Measurements from ENCODE around the gene SHQ1. TPM values are rescaled to one million over a fixed set of nuclear protein-coding genes. Genes with fewer than 3 reads are reported as not detected.

SHQ1 gene
- 10 to 100 TPM; 39.2 to 52.1 (median 44.4) TPM for total RNA-seq

- Mint-ChIP-seq H3K27me3 (ENCODE audit: low read depth) (no peaks in the 10 kb centered on the region), H3K36me3 (ENCODE audit: insufficient read depth) (peaks cover 7% of the 10 kb centered on the region), H3K4me1 (ENCODE audit: low read depth) (peaks cover 51% of the 10 kb centered on the region), H3K9me3 (no peaks in the 10 kb centered on the region), H3K4me3 (peak within 1 kb of the TSS; percentile 93)
- peak; percentile 94 for DNase-seq
- ATAC-seq: peak; percentile 88 to 89
Observed at GRCh38 chr3:72847751-72848702, at the start of gene SHQ1. Gene SHQ1, minus strand, starts transcription at chr3:72848445. Its CDS starts 105 bp downstream, at chr3:72848340.

DNA sequence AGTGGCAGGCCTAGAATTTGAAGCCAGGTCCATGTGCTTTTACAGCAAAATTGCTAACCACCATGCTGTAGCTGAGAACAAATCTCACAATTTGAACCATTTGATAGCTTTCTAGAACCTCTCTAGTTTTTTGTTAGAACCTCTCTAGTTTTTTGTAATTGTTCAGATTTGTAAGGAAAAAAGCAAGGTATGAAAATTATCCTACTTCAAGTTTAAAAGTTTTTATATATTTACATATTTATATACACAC is 49.4 kb upstream of the SHQ1 start:
- Mint-ChIP-seq H3K36me3 (ENCODE audit: insufficient read depth) (no peaks in the 10 kb centered on the region), H3K4me1 (ENCODE audit: low read depth) (no peaks in the 10 kb centered on the region)

DNA sequence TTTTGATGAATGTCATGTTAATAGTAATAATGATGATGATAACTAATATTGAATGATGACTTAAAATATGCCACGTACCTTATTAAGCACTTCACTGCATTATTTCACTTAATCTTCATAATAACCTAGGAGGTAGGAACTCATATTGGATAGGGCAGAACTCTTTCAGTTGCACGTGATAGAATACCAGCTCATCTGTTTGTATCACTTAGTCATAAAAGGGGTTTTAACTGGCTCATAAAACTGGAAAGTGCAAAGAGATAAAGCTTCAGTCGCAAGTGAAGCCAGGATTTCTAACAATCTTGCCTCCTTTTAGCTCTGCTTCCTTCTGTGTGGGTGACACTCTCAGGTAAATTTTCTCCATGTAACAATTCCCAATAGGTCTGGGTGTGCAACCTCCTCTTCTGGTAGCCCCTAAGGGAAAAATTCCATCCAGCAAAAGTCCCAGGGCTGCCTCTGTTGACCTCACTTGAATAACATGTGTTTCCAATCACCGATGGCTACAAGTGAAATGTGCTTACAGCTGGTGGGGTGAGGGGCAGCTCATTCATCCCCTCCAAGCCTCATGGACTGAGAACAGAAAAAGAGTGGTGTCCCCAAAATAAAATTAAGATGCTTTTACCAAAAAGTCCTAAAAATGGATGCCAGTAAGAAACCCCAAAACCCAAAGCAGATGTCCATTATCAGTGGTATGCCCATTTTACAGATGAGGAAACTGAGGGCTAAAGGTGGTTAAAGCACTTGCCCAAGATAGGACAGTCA is 48.9 kb upstream of the SHQ1 start:
- DNase-seq (no peak), ATAC-seq (no peak)
- no peaks in the 10 kb centered on the region for H3K36me3 Mint-ChIP-seq (ENCODE audit: insufficient read depth)
- peaks cover 31% of the 10 kb centered on the region for H3K27me3 Mint-ChIP-seq (ENCODE audit: low read depth)
- no peaks in the 10 kb centered on the region for H3K4me1 Mint-ChIP-seq (ENCODE audit: low read depth)
- H3K4me3 Mint-ChIP-seq: no peak overlapping the region
- H3K9me3 Mint-ChIP-seq: no peaks in the 10 kb centered on the region

More for the DNA sequence above, 49.4 kb upstream of the SHQ1 start:
- DNase-seq: no peak
- ATAC-seq: no peak
- H3K27me3 Mint-ChIP-seq (ENCODE audit: low read depth): peaks cover 26% of the 10 kb centered on the region
- H3K4me3 Mint-ChIP-seq: no peak overlapping the region
- H3K9me3 Mint-ChIP-seq: no peaks in the 10 kb centered on the region

DNA sequence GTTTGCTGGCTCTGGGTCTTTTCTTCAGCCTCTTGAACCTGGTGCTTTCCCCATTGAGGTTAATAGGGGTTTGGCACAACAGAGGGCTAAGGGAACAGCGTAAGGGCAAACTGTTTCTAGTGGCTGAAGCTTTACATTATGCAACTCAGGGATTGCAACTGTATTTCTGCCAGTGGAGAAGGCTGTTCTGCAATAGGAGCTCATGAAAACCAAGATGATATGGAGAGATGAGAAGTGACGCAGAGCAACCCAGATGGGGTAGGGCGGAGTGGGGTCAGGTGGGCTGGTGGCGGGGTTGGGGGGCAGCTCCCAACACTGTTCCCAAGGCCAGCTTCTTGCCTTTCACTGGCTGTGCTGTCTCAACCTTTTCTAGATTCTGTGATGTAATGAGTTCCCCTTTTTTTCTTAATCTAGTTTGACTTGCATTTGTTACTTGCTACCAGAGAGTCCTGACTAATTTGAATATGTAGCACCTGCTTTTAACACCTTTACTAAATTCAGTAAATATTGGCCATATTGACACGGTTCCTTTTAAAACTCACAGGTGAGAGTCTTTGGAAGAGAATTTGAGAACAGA is 46.8 kb upstream of the SHQ1 start:
- H3K4me1 Mint-ChIP-seq (ENCODE audit: low read depth): no peaks in the 10 kb centered on the region
- peaks cover 50% of the 10 kb centered on the region for H3K27me3 Mint-ChIP-seq (ENCODE audit: low read depth)
- no peak overlapping the region for H3K4me3 Mint-ChIP-seq
- H3K36me3 Mint-ChIP-seq (ENCODE audit: insufficient read depth): no peaks in the 10 kb centered on the region
- DNase-seq (no peak), ATAC-seq (no peak)
- H3K9me3 Mint-ChIP-seq: no peaks in the 10 kb centered on the region

- no peak for ATAC-seq
- Mint-ChIP-seq H3K4me3 (no peak overlapping the region), H3K36me3 (ENCODE audit: insufficient read depth) (no peaks in the 10 kb centered on the region), H3K4me1 (ENCODE audit: low read depth) (no peaks in the 10 kb centered on the region), H3K9me3 (no peaks in the 10 kb centered on the region), H3K27me3 (ENCODE audit: low read depth) (peaks cover 59% of the 10 kb centered on the region)
- DNase-seq: no peak
Observed at GRCh38 chr3:72892870-72893269, 44.6 kb upstream of the SHQ1 start.

DNA sequence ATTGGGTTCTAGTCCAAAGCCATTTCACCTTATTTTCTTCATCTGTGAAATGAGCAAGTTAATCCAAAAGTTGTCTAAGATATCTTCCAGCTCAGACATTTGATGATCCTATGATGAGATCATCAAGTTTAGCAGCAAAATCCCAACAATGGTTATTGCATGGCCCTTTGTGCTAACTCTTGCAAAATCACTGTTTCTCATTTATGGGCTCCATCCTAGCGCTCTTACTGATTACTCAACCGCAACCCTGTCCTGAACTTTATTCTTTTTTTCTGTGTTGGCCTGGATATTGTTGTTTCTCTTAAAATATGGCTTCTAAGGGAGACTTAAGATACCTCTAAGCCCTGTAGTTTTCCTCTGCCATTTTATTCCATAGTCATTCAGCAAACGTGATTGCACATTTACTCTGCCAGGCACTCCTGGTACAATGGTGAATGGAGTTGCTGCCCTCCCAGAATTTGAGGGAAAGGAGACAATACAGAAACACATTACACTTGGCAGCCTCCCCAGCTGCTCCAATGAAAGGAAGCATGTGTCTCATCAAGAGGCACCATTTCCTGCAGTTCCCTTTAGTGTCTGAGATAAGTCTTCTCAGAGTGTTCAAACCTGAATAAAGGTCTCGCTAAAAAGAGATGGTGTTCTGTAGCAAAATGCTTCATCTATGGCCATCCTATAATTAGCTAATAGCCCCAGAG is 44.0 kb upstream of the SHQ1 start:
- H3K4me3 Mint-ChIP-seq: no peak overlapping the region
- H3K9me3 Mint-ChIP-seq: no peaks in the 10 kb centered on the region
- ATAC-seq: no peak
- DNase-seq: no peak
- H3K27me3 Mint-ChIP-seq (ENCODE audit: low read depth): peaks cover 65% of the 10 kb centered on the region
- peaks cover 5% of the 10 kb centered on the region for H3K4me1 Mint-ChIP-seq (ENCODE audit: low read depth)
- no peaks in the 10 kb centered on the region for H3K36me3 Mint-ChIP-seq (ENCODE audit: insufficient read depth)

- H3K27me3 Mint-ChIP-seq (ENCODE audit: low read depth): peaks cover 67% of the 10 kb centered on the region
- no peaks in the 10 kb centered on the region for H3K9me3 Mint-ChIP-seq
- peaks cover 6% of the 10 kb centered on the region for H3K4me1 Mint-ChIP-seq (ENCODE audit: low read depth)
- DNase-seq: no peak
- H3K36me3 Mint-ChIP-seq (ENCODE audit: insufficient read depth): no peaks in the 10 kb centered on the region
- no peak overlapping the region for H3K4me3 Mint-ChIP-seq
- no peak for ATAC-seq
Observed at GRCh38 chr3:72891053-72891855, 43.0 kb upstream of the SHQ1 start.

DNA sequence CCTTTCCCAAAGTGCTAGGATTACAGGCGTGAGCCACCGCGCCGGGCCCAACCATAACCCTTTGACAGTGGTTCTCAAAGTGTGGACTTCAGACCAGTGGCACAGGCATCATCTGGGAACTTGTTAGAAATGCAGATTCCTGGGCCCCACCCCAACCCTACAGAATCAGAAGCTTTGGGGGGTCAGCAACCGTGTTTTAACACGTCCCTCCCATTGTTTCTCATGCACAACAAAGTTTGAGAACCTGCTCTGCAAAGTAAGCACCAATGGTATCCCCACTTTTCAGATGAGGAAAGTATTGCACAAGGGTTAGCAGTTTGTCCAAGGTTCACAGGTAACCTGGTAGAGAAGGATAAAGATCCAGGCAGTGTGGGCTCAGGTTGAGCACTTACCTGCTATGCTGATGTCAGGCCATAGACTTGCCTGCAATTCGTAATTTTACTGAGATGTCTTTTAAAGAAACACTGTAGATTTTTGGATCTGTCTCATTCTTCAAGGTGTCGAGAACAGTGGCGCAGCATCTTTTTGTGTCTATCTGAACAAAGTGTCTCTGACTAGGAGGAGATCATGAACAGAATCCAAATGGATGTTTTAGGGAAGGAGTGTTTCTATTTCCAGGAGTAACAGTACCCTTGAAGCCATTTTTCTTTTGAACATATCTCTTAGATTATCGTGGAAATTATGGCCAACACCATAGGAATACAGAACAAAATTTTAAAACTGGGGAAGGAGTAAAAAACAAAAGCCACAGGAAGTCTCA is 42.1 kb upstream of the SHQ1 start:
- DNase-seq: no peak

DNA sequence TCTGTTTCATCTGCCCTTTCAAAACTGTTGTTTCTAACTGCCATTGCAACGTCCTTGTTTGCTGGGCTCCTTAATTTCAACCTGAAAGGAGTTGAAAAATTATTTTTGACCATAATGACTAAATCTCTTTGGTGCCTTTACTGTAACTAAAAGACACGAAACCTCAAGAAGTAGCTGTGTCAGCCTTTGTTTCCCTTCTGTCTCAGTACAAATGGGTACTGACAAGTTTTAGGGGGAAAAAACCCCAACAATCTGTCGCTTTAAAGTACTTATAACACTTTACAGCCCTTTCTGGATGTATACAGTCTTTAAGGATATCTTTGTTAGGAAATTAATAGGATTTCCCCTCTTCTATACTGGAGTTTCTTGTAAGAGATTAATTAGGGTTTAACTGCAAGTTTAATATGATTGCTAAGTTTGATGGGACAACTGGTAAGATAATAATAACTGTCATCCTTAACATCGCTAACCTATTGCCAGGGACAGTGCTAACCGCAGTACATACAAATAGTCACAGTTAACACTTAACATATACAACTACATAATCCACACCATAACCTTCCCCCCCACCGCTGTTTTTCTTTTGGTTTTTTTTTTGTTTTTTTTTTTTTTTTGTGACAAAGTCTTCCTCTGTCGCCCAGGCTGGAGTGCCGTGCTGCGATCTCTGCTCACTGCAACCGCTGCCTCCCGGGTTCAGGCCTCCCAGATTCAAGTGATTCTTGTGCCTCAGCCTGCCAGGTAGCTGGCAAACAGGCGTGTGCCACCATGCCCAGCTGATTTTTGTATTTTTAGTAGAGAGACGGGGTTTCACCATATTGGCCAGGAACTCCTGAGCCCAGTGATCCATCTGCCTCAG is 41.3 kb upstream of the SHQ1 start:
- Mint-ChIP-seq H3K4me1 (ENCODE audit: low read depth) (peaks cover 6% of the 10 kb centered on the region), H3K36me3 (ENCODE audit: insufficient read depth) (no peaks in the 10 kb centered on the region), H3K4me3 (no peak overlapping the region), H3K9me3 (no peaks in the 10 kb centered on the region), H3K27me3 (ENCODE audit: low read depth) (peaks cover 77% of the 10 kb centered on the region)
- ATAC-seq (no peak), DNase-seq (no peak)

More for the DNA sequence above, 42.1 kb upstream of the SHQ1 start:
- no peak for ATAC-seq
- Mint-ChIP-seq H3K4me3 (no peak overlapping the region), H3K9me3 (no peaks in the 10 kb centered on the region), H3K27me3 (ENCODE audit: low read depth) (peaks cover 76% of the 10 kb centered on the region), H3K4me1 (ENCODE audit: low read depth) (peaks cover 6% of the 10 kb centered on the region), H3K36me3 (ENCODE audit: insufficient read depth) (no peaks in the 10 kb centered on the region)

GRCh38 chr3:72888546-72889309 is 40.5 kb upstream of the SHQ1 start:
- Mint-ChIP-seq H3K4me1 (ENCODE audit: low read depth) (peaks cover 6% of the 10 kb centered on the region), H3K9me3 (peaks cover 4% of the 10 kb centered on the region), H3K4me3 (peak overlapping the region; percentile 37), H3K27me3 (ENCODE audit: low read depth) (peaks cover 78% of the 10 kb centered on the region), H3K36me3 (ENCODE audit: insufficient read depth) (no peaks in the 10 kb centered on the region)
- DNase-seq: no peak
- no peak for ATAC-seq

DNA sequence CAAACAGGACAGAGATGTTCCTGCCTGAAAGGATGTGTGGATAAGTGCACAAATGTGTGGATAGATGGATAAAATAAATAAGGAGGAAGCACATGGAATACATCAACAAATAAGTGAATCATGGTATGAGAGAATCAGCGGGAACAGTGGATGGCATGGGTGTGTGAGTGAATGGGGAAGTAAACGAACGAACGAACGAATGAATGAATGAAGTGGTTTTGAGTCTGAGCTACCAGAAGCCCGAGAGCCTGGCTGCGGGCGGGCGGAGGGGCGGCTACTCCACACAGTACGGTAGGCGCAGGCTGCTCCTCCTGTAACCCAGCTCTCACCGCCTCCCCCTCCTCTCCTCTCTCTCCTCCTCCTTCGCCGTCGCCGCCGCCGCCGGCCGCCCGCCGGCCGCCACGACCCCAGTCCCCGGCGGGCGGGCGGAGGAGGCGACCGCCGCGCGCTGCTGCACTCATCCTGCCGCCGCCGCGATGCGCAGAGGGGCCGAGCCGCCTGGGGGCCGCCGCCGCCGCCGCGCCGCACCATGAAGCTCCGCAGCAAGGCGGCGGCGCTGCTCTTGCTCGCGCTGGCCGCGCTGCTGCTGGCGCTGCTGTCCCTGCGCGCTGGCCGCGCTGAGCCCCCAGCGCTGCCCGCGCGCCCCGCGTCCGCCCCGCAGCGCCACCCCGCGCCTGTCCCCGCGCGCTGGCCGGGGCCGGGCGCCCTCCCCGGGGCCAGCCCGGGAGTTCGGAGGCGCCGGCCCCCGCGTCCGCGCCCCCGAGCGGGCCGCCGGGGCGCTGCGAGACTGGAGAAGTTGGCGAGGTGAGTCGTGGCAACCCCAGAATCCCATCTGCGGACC is 39.7 kb upstream of the SHQ1 start, which contains the start of gene GXYLT2:
Gene GXYLT2 (plus strand): TSS at position 342 of the 841 bp plus-strand sequence. CDS start 188 bp downstream, at position 530.
- DNase-seq: no peak
- peak within 1 kb of the TSS; percentile 67 for H3K4me3 Mint-ChIP-seq
- H3K36me3 Mint-ChIP-seq (ENCODE audit: insufficient read depth): no peaks in the 10 kb centered on the region
- peak; percentile 84 to 86 for ATAC-seq
- peaks cover 9% of the 10 kb centered on the region for H3K9me3 Mint-ChIP-seq
- peaks cover 6% of the 10 kb centered on the region for H3K4me1 Mint-ChIP-seq (ENCODE audit: low read depth)
- H3K27me3 Mint-ChIP-seq (ENCODE audit: low read depth): peaks cover 72% of the 10 kb centered on the region

Data from activated T-cell treated with anti-CD3 and anti-CD28 coated beads, Interleukin-2, amount 50 U/mL, for 4 hours (primary cell).